Panc1 (cell line): ENCODE measurements around the gene RALB. TPM values are rescaled to one million over a fixed set of nuclear protein-coding genes. Genes with fewer than 3 reads are reported as not detected.
A peak's percentile ranks its signal among the peaks of the same experiment; 100 is the strongest.

Experiments used
- ATAC-seq: fragments of 200-7000 bp; cut with Tn5 transposase; 2 replicates; pipeline ENCODE4 v1.9.1; 2020; ENCODE audit warnings: mild to moderate bottlenecking, moderate library complexity
- BruUV-seq: library from RNA; stranded (reverse); fragments of 400-500 nt; replicated peaks from 2 replicates; lab custom pipeline; 2021; lab: Mats Ljungman, UMichigan
- CTCF ChIA-PET: fragments of 300-600 bp; sonication (Branson Sonifier 250); formaldehyde crosslinking; loops from one replicate; lab custom pipeline; 2022; ENCODE audit warnings: antibody characterized with exemption; lab: Charles Lee
- POLR2A ChIA-PET: fragments of 300-600 bp; sonication (Branson Sonifier 250); formaldehyde crosslinking; loops from one replicate; lab custom pipeline; 2022; ENCODE audit warnings: antibody characterized with exemption; lab: Charles Lee
- DNase-seq: peaks from one replicate; pipeline ENCODE4 v3.0.0-alpha.2; 2010; ENCODE audit warnings: low read depth, low spot score
- H3K27ac ChIP-seq: 2 replicates; pipeline ENCODE4 v1.5.1; 2011; ENCODE audit warnings: mild to moderate bottlenecking, low read length, inconsistent platforms
- H3K27me3 ChIP-seq: fragments of 200-500 bp; sonication (Bioruptor generic); 2 replicates; pipeline ENCODE4 v1.6.0; 2014; ENCODE audit warnings: low read length, inconsistent platforms; ENCODE audit not compliant: control insufficient read depth, insufficient read depth
- H3K36me3 ChIP-seq: fragments of 200-500 bp; sonication (Bioruptor generic); 2 replicates; pipeline ENCODE4 v1.5.1; 2014; ENCODE audit warnings: inconsistent platforms, mild to moderate bottlenecking, low read length, moderate library complexity; ENCODE audit not compliant: control insufficient read depth, insufficient read depth
- H3K4me1 ChIP-seq: 2 replicates; pipeline ENCODE4 v1.5.1; 2011; ENCODE audit warnings: inconsistent platforms, mild to moderate bottlenecking, low read length, moderate library complexity; ENCODE audit not compliant: control insufficient read depth, insufficient read depth
- H3K4me3 ChIP-seq, 2 experiments: 2 replicates each; pipeline ENCODE4 v1.5.1; 2011 to 2012; ENCODE audit warnings: low read depth in 2 of 2, low read length in 2 of 2, mild to moderate bottlenecking in 2 of 2, inconsistent platforms in 1 of 2, moderate library complexity in 1 of 2
- H3K9me3 ChIP-seq: fragments of 200-500 bp; sonication (Bioruptor generic); 2 replicates; pipeline ENCODE4 v1.5.1; 2014; ENCODE audit warnings: low read depth, mild to moderate bottlenecking, inconsistent platforms, low read length, moderate library complexity; ENCODE audit not compliant: control insufficient read depth, insufficient read depth
- POLR2AphosphoS5 ChIP-seq: IDR thresholded peaks from 2 replicates; pipeline ENCODE4 v1.6.1; 2012; ENCODE audit warnings: mild to moderate bottlenecking, low read depth, low read length, moderate library complexity
- REST ChIP-seq, 2 experiments: IDR thresholded peaks; 2 replicates each; pipeline ENCODE4 v1.6.1; 2011 to 2012; ENCODE audit warnings: low read depth in 2 of 2, control low read depth in 1 of 2, low read length in 1 of 2, mild to moderate bottlenecking in 1 of 2, moderate library complexity in 1 of 2; ENCODE audit not compliant: insufficient read depth in 1 of 2
- SIN3A ChIP-seq: IDR thresholded peaks from 2 replicates; pipeline ENCODE4 v1.6.1; 2012; ENCODE audit warnings: low read depth, mild to moderate bottlenecking, low read length, moderate library complexity, borderline replicate concordance; ENCODE audit not compliant: insufficient read depth
- TCF7L2 ChIP-seq: IDR thresholded peaks from 2 replicates; pipeline ENCODE4 v1.6.1; 2011; ENCODE audit warnings: mild to moderate bottlenecking, low read depth, low read length, inconsistent platforms
- in situ Hi-C: cut with HindIII; loops from 2 replicates; pipeline ENCODE4 v1.10.0; 2016; ENCODE audit warnings: low sequenced_read_pairs, low pct_unique_long_range_greater_than_20kb
- intact Hi-C: fragments of 100-400 bp; cut with micrococcal nuclease; formaldehyde crosslinking; loops from one replicate; pipeline ENCODE4 v1.10.0; 2022; ENCODE audit not compliant: unreplicated experiment
- total RNA-seq: library from RNA; stranded (reverse); gene quantifications from one replicate; pipeline ENCODE4 v1.2.1, GENCODE V29; 2021; ENCODE audit not compliant: unreplicated experiment
- TF ChIP-seq, protein P1 (sequence below): fragments of 450-650 bp; IDR thresholded peaks from 2 replicates; pipeline ENCODE4 v1.5.1; 2017; ENCODE audit warnings: mild to moderate bottlenecking

The RALB gene
- total RNA-seq, 1 experiment from 2014 or later = 47.8 TPM

GRCh38 chr2:120236791-120237190, 15.9 kb upstream of the RALB start:
- in situ Hi-C loops = no loop called here
- no peaks in the 10 kb centered on the region for H3K36me3 ChIP-seq
- TF ChIP-seq, protein P1, sequence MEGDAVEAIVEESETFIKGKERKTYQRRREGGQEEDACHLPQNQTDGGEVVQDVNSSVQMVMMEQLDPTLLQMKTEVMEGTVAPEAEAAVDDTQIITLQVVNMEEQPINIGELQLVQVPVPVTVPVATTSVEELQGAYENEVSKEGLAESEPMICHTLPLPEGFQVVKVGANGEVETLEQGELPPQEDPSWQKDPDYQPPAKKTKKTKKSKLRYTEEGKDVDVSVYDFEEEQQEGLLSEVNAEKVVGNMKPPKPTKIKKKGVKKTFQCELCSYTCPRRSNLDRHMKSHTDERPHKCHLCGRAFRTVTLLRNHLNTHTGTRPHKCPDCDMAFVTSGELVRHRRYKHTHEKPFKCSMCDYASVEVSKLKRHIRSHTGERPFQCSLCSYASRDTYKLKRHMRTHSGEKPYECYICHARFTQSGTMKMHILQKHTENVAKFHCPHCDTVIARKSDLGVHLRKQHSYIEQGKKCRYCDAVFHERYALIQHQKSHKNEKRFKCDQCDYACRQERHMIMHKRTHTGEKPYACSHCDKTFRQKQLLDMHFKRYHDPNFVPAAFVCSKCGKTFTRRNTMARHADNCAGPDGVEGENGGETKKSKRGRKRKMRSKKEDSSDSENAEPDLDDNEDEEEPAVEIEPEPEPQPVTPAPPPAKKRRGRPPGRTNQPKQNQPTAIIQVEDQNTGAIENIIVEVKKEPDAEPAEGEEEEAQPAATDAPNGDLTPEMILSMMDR = no peak
- TF ChIP-seq SIN3A (no peak), REST (IDR thresholded peaks at IDR 0.05; ENCODE audit: insufficient read depth in 1 of 2, low read depth in 2 of 2, low read length in 1 of 2) (no peak)
- no peak overlapping the region for H3K27ac ChIP-seq
- intact Hi-C loops = no loop called here
- POLR2A ChIA-PET = no interaction called here
- peaks cover 23% of the 10 kb centered on the region for H3K4me1 ChIP-seq
- CTCF ChIA-PET = no interaction called here
- ATAC-seq (no peak), DNase-seq (no peak)
- no peak overlapping the region for H3K4me3 ChIP-seq
- no TSS peak for BruUV-seq
- no peaks in the 10 kb centered on the region for H3K27me3 ChIP-seq
- no peaks in the 10 kb centered on the region for H3K9me3 ChIP-seq

DNA sequence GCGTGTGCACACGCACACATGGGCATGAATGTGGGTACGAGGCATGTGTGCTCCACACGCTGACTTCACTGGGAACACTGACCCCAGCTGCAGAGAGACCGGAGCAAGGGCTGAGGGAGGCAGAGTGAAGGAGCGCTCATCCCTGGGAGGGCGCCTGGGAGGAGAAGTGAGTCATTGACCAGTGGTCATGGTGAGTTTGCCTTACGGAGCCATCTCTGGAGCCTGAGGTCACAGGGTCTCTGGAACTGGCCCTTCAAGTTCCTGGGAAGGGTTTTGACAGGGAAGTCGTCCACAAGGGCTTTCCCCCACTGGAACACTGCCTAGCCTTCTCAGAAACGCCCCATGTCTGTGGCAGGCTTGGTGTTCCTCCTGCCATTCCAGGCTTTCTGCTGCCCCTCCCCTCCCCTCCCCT, 15.2 kb upstream of the RALB start:
- Histone ChIP-seq H3K27ac (no peak overlapping the region), H3K4me3 (no peak overlapping the region; a peak in 1 of 4 replicates), H3K36me3 (no peaks in the 10 kb centered on the region), H3K27me3 (no peaks in the 10 kb centered on the region), H3K4me1 (peaks cover 23% of the 10 kb centered on the region), H3K9me3 (no peaks in the 10 kb centered on the region)
- TF ChIP-seq POLR2AphosphoS5 = no peak
- no peak for TF ChIP-seq TCF7L2
- TF ChIP-seq REST (IDR thresholded peaks at IDR 0.05; ENCODE audit: insufficient read depth in 1 of 2, low read depth in 2 of 2, low read length in 1 of 2) = no peak
- TF ChIP-seq SIN3A = no peak
- TF ChIP-seq, protein P1 = no peak
- DNase-seq = no peak
- intact Hi-C loops (no loop called here), in situ Hi-C loops (no loop called here)
- peak; percentile 82 for ATAC-seq
- CTCF ChIA-PET = no interaction called here
- BruUV-seq = no TSS peak
- POLR2A ChIA-PET = no interaction called here
